Lower lobe of right lung (tissue), 2 donors: ENCODE measurements around the gene TIMP2. TPM values are rescaled to one million over a fixed set of nuclear protein-coding genes. Genes with fewer than 3 reads are reported as not detected.

Experiments
- ATAC-seq, 2 donors: fragments of 200-7000 bp; cut with Tn5 transposase; one replicate each; pipeline ENCODE4 v1.9.1; 2020 to 2022; ENCODE audit warnings: mild to moderate bottlenecking in 2 of 2, moderate library complexity in 2 of 2
- DNase-seq: peaks from one replicate; pipeline ENCODE4 v3.0.0-alpha.2; 2020
- H3K27ac ChIP-seq: fragments of 200-600 bp; one replicate; pipeline ENCODE4 v1.8.0; 2022
- H3K27me3 ChIP-seq: fragments of 200-600 bp; one replicate; pipeline ENCODE4 v1.8.0; 2022; ENCODE audit warnings: low read depth
- H3K36me3 ChIP-seq: fragments of 200-600 bp; one replicate; pipeline ENCODE4 v1.8.0; 2022; ENCODE audit warnings: mild to moderate bottlenecking
- H3K4me1 ChIP-seq: fragments of 200-600 bp; one replicate; pipeline ENCODE4 v1.8.0; 2022
- H3K4me3 ChIP-seq: fragments of 200-600 bp; one replicate; pipeline ENCODE4 v1.8.0; 2022; ENCODE audit warnings: mild to moderate bottlenecking
- H3K9me3 ChIP-seq: fragments of 200-600 bp; one replicate; pipeline ENCODE4 v1.8.0; 2022
- intact Hi-C: fragments of 100-400 bp; cut with DNase I; formaldehyde crosslinking; loops from one replicate; pipeline ENCODE4 v1.11.0; 2022
- total RNA-seq: library from RNA; stranded (reverse); fragmentation: NEBNext Ultra II Directional; extraction: Animal tissue kit (Norgen Biotek cat#: 25700); gene quantifications from one replicate; pipeline ENCODE4 v1.2.1, GENCODE V29; 2021
- TF ChIP-seq, protein P1 (sequence below): fragments of 200-600 bp; IDR thresholded peaks from one replicate; pipeline ENCODE4 v1.8.0; 2022; ENCODE audit warnings: antibody characterized with exemption, mild to moderate bottlenecking
- donor health status: DM: no; HTN: yes; CAD: no; lungs with severe emphysema.

TIMP2 gene
- total RNA-seq, 1 donor from 2014 or later, result 260 TPM

DNA sequence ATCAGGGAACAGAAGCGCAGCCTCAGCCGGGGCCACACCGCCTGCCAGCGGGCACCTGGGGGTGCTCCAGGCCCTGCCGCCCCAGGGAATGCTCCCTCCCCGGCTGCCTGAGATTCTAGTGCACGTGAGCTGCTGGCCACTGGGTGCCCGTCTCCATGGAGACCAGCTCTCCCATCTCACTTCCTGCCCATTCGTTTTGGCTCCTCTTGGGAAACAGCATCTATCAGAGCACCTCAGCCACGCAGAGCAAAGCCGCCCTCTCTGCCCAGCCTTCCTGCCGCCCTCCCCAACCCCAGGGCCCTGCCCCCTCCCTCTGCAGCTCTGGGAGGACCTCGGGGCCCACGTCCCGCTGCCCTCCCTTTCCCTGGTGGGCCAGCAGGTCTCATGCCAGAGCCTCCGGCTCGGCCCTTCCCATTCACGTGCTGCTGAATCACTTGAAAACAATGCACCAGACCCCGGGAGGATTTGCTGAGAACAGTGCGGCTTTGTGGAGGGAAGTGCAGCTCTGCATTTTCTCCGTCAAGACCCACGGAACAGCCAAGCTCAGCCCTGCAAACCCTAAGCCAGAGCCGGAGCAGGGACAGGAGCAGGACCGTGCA is 41.6 kb downstream of the TIMP2 start:
- Histone ChIP-seq H3K27ac (peak overlapping the region; percentile 85), H3K4me3 (peak overlapping the region; percentile 18), H3K9me3 (no peaks in the 10 kb centered on the region), H3K4me1 (peaks cover 59% of the 10 kb centered on the region), H3K27me3 (no peaks in the 10 kb centered on the region), H3K36me3 (peaks cover 5% of the 10 kb centered on the region)
- intact Hi-C loops, result no loop called here
- TF ChIP-seq, protein P1, sequence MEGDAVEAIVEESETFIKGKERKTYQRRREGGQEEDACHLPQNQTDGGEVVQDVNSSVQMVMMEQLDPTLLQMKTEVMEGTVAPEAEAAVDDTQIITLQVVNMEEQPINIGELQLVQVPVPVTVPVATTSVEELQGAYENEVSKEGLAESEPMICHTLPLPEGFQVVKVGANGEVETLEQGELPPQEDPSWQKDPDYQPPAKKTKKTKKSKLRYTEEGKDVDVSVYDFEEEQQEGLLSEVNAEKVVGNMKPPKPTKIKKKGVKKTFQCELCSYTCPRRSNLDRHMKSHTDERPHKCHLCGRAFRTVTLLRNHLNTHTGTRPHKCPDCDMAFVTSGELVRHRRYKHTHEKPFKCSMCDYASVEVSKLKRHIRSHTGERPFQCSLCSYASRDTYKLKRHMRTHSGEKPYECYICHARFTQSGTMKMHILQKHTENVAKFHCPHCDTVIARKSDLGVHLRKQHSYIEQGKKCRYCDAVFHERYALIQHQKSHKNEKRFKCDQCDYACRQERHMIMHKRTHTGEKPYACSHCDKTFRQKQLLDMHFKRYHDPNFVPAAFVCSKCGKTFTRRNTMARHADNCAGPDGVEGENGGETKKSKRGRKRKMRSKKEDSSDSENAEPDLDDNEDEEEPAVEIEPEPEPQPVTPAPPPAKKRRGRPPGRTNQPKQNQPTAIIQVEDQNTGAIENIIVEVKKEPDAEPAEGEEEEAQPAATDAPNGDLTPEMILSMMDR, result no peak
- ATAC-seq (no peak), DNase-seq (no peak)

DNA sequence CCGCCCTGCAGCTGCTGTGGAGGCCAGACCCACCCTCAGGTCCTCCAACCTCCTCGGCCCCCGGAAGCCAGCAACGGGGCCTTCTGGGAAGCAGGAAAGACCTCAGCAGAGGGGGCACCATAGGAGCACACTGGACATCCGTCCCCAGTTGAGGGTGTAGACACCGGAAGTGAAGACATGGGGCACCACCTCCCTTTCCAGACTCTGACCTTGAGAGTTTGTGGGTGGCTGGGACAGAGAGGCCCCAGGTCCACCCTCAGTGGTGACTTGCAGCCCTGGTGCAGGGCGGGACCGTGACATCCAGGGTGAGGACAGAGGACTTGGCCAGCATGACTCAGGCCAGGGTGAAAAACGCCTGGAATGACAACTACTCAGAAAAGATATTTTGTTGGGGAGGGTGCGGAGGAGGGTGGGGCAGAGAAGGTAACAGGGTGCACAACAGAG is 42.1 kb downstream of the TIMP2 start:
- Histone ChIP-seq H3K4me1 (peaks cover 59% of the 10 kb centered on the region), H3K4me3 (peak overlapping the region; percentile 18), H3K9me3 (no peaks in the 10 kb centered on the region), H3K36me3 (peaks cover 5% of the 10 kb centered on the region), H3K27me3 (no peaks in the 10 kb centered on the region), H3K27ac (peak overlapping the region; percentile 85)
- ATAC-seq, result peak; percentile 87 to 88
- peak; percentile 85 for DNase-seq
- intact Hi-C loops, result no loop called here
- TF ChIP-seq, protein P1, result no peak

DNA sequence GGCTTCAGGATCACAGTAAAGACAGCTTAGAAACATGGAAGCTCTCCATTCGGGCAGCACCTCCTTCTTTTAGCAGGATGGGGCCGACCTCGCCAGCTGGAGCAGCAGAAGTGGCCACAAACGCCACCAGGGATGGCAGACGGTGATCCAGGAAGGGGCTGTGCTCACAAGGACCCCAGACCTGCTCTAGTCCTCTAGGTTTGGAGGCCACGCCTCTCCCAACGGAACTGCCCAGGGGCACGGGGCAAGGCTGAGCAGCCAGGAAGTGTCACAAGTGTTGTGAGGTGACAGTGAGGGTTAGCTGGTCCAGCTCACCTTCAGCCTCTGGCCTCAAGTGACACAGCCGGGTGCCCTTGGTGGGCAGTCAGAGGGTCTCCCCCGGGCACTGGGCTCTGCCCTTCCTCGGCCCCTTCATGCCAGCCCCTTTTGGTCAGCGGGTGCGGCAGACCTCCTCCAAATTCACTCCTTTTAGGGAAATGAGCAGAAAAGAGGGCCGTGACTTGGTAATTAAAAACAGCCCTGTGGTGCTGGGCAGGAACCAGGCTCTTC is 42.6 kb downstream of the TIMP2 start:
- peaks cover 5% of the 10 kb centered on the region for H3K36me3 ChIP-seq
- no peaks in the 10 kb centered on the region for H3K27me3 ChIP-seq
- intact Hi-C loops, result no loop called here
- peaks cover 59% of the 10 kb centered on the region for H3K4me1 ChIP-seq
- H3K9me3 ChIP-seq, result no peaks in the 10 kb centered on the region
- DNase-seq, result peak; percentile 72
- peak; percentile 1 to 12 for ATAC-seq
- peak overlapping the region; percentile 18 for H3K4me3 ChIP-seq
- TF ChIP-seq, protein P1, result no peak
- H3K27ac ChIP-seq, result peak overlapping the region; percentile 85

DNA sequence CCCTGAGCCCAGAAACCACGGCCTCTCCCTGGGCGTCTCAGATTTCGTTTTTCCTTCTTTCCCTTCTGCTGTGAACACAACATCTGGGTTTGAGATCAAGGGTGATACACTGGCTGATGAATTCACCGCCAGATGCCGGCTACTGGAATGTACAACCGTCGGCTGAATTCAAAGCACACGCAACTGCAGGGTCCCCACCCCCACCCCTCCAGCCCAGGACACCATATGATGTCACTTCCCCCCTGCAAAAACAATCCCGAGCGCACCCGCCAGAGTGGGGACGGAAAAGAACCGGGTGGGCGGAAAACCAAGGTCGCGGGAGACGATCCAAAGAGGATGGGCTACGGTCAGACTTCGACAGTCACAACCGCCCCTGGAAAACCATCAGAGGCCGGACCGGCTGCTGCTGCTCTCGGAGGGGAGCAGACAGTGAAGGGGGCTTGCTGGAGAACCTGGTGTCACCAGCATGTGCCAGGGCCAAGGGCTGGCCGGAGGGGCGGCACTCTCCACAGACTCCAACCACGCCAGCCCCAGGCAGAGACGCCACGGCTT is 45.5 kb downstream of the TIMP2 start:
- TF ChIP-seq, protein P1, result no peak
- intact Hi-C loops, result no loop called here
- ATAC-seq (peak; percentile 5 to 11), DNase-seq (no peak)
- H3K9me3 ChIP-seq, result no peaks in the 10 kb centered on the region
- H3K4me3 ChIP-seq, result peak overlapping the region; percentile 25
- H3K27ac ChIP-seq, result peak overlapping the region; percentile 74
- no peaks in the 10 kb centered on the region for H3K27me3 ChIP-seq
- peaks cover 5% of the 10 kb centered on the region for H3K36me3 ChIP-seq
- H3K4me1 ChIP-seq, result peaks cover 69% of the 10 kb centered on the region

DNA sequence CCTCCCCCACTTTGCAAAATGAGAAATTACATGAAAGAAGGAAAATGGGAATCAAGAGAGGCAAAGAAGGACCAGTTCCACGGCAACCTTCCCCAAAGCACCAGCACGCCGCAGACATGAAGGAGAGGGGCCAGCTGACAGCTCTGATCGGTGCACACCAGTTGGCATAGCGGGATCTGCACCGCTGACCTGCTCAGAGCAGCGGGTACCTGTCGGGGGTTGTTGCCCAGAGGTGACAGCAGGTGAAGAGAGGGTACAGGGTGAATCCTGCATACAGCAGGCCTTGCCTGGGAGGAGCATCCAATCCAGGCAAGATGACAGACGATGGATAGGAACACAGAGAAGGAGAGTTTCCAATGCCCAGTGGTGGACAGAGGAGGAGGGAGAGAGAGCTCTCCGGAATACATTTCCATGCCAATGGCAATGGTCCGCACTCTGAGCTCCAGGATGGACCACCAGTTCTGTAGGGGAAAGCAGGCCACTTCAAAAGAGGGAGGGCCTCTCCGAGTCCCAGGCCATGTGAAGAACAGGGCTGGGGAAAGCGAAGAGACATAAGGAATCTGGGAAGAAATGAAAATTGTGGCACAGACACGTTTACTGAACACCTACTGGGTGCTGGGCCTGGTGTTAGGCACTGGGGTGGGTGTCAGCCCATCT is 46.2 kb downstream of the TIMP2 start:
- TF ChIP-seq, protein P1, result no peak
- ATAC-seq (no peak), DNase-seq (no peak)
- peak overlapping the region; percentile 74 for H3K27ac ChIP-seq
- H3K4me1 ChIP-seq, result peaks cover 62% of the 10 kb centered on the region
- no peaks in the 10 kb centered on the region for H3K27me3 ChIP-seq
- peaks cover 5% of the 10 kb centered on the region for H3K36me3 ChIP-seq
- H3K4me3 ChIP-seq, result peak overlapping the region; percentile 25
- no peaks in the 10 kb centered on the region for H3K9me3 ChIP-seq
- intact Hi-C loops, result no loop called here
